Right forelimb (tissue), 1 donor: ENCODE data around the gene NKAIN4.

Experiments
- DNase-seq: peaks from one replicate; pipeline ENCODE4 v3.0.0-alpha.2; 2018

The NKAIN4 gene

DNA sequence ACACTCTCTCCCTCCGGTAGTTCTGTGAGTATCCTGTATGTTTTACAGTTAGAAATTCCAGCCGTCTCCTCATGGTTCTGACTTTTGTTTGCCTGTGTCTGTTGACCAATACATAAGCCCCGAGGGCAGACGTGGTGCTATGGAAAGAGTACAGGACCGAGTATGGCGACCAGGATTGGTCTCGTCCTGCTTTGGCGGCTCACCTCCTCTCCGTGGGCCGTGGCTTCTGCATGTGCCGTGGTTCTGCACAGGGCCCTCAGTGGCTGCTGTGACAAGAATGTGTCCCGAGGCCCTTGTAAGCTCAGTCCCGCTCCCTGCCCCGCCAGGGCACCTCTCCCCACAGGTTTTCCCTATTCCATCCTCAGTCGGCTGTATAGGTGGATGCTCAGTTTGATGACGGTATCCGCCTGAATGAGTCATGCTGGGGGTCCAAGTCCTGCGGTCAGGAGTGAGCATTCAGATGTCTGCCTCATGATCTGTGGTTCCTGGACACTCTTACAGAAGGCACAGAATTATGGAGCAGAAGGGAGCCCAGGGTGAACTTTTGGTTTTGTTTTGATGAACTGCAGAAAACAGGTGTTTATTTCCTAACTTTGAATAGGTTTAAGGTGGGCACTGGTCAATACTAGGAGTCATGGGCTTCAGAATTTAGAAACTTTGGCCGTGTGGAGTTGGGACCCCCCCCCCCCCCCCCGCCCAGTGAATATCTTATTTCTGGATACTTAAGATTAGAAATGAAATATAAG is 19.5 kb upstream of the NKAIN4 start:
- no peak for DNase-seq

DNA sequence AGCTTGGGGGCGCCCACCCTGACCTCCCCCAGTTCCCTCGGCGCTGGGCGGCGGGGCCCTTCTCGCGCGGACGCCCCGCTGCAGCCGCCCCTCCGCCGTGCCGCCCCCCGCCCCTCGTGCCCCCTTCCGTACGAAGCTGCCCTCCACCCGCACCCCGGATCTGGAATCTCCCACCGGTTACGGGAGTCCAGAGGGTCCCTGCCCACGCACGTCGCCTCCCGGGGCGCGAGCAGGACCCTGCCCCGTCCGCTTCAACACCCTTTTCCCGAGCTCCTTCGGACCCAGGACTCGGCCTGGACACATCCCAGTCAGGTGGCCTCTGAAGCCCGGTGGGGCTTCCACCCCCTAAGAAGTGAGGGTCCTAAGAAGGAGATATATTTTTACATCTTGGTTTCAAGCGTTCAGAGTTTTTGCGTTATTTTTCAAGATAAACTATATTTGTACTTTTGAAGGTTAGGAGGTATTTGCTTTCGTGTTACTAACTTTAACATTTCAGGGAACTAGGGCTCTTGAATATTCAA is 18.9 kb upstream of the NKAIN4 start:
- DNase-seq, result no peak

DNA sequence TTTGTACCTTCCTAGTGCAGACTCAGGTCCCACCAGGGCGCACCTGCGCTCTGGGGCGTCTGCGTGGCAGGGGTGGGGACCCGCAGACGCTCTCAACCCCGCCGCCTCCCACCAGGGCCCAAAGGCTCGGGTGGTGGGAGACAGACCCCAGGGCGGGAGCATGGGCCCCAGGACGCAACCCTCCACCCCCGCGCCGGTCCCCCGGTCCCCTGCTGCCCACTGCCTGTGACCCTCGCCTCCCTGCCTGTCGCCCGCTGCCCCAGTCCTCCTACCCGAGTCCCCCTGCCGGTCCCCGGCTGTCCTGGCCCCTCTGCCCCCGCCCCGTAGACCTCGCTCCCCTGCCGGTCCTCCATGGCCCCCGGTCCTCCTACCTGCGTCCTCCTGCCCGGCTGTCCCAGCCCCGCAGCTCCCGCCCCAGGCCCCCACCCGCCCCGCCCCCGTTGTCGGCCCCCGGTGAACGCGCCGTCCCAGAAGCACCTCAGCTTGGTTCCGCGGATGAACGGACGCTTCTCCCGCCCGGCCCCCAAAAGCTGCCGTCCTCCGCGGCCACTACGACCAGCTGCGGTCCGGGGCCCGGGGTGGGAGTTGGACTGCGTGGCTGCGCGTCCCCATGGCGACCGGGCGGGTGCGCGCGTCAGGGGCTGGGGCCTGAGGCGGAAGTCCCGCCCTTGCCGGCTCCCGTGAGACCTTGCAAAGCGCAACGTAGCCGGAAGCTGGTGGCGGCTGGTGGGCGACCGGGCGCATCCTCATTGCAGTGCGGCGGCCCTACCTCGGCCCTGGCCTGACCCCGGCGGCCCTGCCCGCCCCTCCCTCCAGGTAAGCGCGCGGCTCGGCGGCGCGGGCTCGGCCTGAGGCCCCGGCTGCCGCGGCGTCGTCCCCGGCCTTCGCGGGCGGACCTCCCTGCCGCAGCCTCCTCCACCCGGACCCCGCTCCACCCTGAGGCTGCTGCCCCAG is 18.1 kb upstream of the NKAIN4 start, which contains the start of gene ARFGAP1:
ARFGAP1 (plus strand) TSS at position 709 of the 954 bp plus-strand sequence. CDS start 2,768 bp downstream, outside the sequence.
- peak; percentile 96 for DNase-seq

DNA sequence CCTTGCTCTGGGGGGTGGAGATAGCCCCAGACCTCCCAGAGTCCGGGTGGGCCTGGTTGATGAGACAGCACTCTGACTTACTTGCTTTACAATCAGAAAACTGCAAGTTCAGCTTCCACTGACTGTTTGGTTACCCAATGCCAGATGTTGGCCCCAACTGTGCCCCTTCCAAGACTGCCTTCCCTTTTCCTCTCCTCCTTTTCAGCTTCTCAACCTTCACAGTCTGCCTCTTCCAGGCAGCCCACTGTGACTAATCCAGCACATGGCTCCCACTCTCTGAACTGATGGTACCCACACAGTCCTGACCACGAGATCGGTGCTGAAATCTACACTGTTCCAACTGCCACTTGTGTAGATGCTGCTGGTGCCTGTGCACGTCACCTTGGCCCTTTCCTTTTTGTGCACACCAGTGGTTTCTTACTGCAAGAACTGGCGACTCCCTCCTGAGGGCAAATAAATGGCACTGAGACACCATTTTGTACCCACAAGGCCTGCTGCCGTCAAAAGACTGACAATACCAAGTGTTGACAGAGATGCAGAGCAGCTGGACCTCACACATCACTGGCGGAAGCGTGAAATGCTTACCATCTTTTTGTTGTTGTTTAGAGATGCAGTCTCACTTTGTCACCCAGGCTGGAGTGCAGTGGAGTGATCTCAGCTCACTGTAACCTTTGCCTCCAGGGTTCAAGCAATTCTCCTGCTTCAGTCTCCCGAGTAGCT is 16.5 kb upstream of the NKAIN4 start:
- no peak for DNase-seq

DNA sequence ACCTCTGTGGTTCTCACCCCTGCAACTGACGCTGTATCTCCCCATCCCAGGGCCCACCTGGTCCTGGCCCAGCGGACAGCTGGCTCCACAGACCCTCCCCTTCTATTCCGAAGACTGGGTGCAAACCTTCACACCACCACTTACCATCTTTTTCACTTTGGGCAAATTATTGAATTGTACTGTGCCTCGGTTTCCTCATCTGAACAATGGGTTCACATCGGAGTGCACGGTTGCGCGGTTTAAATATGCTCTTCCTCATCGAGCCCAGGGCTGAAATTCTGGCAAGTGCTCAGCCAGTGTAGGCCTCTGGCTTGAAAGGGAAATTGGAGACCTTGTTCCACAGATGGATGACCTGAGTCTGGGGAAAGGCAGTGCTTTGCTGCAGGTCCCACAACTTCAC is 15.5 kb upstream of the NKAIN4 start:
- DNase-seq, result no peak

DNA sequence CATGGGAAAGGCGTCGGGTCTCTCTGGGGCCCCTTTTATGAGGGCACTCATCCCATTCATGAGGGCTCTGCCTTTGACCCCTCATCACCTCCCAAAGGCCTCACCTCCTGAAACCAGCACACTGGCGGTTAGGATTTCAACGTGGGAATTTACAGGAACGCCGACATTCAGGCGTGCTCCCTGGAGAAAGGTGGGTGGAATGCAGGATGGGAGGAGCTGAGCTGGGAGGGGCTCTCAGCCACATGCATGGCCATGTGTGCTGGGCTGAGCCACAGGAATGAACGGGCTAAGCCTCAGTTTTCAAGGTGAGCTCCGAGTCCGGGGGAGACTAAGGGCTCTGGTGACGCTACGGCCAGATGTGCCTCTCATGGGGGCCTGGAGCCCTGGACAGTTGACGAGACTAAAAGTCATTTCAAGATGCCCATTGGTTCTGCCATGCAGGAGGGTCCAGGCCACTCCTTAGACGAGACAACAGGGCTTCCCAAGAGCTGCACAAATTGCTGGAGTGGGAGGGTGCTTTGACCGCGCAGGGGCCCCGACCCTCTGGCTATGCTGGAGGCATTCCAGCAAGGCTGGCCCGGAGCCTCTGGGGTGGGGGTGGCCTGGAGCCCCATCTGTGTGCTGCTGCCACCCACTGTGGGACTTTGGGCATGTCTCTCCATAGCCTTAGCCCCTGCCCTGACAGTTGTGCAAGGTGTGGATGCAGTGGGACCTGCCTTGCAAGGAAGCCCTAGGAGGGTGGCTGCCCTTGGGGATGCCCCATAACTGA is 14.6 kb upstream of the NKAIN4 start:
- DNase-seq, result no peak

DNA sequence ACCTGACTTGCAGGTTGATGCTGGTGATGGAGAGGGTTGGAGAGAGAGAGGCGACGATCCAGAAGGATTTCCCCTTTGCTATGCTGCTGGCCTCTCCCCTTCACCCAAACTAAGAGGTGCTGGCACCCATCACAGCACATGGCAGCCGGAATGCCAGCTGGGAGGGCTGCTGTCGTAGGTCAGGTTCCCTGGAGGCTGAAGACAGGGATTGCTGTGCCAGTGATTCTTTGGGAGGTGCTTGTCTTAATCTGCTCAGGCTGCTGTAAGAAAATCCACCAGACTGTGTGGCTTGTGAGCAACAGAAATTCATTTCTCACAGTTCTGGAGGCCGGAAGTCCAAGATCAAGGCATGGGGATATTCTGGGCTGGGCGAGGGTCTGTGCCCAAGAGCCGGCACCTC is 14.0 kb upstream of the NKAIN4 start:
- DNase-seq, result no peak

DNA sequence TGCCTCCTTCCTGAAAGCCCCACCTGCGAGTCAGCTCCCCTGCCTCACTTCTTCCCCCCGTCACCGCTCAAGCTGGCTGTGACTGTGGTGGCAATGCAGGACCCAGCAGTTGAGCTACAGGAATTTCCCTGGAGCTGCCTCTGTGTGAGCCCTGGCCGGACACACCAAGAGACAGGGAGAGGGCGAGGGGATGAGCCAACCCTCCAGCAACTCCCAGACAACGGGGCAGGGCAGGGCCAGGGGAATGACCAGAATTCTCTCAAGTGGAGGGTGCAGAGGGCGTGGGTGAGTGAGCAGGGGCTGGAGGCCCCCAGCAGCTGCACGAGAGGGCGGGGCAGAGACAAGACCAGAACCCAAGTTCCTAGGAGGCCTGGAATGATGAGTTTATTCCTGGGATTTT is 13.4 kb upstream of the NKAIN4 start:
- DNase-seq, result no peak

DNA sequence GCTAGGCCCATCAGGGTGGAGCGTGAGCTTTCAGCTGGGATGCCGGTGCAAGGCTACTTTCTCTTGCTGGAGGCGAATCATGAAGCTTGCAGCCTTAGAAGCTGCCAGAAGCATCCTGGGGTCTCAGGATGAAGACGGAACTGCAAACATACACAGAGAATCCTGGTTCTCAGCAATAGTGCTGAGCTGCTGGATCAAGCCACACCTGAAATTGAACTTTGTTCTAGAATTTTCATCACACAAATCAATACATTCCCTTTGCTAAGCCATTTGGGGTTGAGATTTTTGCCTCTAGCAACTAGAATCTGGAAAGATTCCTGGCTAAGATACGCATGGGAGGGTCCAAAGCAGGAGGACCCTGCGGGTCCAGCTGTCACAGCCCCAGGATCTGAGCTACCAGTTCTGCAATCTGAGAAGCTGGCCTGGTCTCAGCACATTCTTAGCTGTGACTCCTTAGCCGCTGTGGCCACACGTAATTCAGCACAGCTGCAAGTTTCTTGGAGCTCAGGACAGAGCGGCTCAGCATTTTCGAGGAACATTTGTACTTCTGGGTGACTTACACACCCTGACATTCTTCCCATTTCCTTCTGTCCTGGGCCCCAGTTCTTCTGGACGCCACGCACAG is 11.7 kb upstream of the NKAIN4 start:
- DNase-seq, result no peak

DNA sequence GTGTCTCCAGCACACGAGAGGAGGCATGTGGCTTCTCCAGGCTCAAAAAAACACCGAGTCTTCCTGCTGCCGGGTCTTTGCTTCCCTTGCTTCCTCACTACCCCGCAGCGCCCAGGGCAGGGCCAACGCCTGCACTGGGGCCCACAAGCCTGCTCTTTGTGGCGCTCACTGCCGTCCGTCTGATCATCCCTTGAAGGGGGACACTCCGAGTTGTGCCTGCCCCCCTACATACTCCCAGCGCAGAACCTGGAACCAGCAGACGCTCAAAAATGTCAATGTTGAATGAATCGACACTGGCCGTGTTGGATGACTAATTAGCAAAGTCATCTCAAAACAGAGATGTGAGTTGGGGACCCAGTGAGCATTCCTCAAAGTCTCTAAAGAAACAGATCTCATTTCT is 10.3 kb upstream of the NKAIN4 start:
- no peak for DNase-seq

DNA sequence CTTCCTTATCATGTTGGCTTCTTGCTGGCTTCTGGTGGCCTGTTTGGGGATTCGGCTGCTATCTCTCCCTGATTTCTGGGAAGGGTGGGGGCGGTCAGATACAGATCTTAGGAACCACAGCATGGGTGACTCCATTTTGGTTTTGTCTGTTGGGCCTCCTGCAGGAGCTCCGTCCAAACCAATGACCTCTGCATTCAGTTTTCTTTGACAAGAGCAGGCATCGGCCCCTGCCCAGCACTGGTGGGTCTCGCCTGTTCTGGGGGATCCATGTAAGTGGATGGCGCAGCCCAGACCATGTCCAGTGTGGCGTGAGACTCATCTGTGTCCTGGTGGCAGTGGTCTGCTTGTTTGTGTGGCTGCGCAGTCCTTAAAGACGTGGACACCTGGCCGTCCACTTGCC is 9.7 kb upstream of the NKAIN4 start:
- no peak for DNase-seq

DNA sequence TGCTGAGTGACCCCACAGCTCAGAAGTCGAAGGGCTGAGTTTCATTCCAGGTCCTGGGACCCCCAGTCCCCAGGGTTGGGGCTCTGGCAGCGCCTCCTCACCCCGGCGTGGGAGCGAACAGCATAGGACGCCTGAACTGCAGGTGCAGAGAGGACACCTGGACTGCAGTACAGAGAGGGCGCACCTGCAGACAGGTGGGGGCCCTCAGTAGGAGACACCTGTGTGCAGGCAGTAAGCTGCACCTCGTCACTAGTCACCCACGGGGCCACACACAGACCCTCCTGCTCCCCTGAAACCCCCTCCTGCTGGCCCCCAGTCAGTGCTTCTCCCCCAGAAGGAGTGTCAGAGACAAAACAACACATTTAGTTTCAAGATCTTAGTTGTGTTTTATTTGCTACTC is 8.6 kb upstream of the NKAIN4 start:
- DNase-seq, result no peak

DNA sequence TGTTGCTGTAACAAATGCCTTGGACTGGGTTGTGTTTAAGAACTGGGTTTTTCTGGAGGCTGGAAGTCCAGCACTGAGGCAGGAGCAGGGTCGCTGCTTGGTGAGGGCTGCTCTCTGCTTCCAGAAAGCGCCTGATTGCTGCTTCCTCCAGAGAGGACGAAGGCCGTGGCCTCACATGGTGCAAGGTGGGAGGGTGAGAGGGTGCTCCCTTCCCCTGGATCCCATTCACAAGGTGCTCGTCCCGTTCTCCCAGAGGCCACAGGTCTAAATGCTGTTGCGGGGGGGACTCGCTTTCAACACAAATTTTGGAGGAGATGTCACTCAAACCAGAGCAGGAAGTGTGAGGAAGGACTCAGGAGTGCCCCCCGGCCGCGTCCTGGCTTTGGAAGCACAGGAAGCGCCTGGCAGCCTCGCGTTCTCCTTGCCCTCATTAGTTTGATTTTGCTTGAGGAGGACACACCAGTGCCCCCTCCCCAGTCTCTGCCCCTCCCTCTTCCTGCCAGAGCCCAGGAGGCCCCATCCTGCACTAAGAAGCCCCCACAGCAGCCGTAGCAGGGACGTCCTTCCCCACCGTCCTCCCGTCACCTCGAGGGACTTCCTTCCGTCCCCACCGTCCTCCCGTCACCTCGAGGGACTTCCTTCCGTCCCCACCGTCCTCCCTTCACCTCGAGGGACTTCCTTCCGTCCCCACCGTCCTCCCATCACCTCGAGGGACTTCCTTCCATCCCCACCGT is 7.7 kb upstream of the NKAIN4 start:
- no peak for DNase-seq

DNA sequence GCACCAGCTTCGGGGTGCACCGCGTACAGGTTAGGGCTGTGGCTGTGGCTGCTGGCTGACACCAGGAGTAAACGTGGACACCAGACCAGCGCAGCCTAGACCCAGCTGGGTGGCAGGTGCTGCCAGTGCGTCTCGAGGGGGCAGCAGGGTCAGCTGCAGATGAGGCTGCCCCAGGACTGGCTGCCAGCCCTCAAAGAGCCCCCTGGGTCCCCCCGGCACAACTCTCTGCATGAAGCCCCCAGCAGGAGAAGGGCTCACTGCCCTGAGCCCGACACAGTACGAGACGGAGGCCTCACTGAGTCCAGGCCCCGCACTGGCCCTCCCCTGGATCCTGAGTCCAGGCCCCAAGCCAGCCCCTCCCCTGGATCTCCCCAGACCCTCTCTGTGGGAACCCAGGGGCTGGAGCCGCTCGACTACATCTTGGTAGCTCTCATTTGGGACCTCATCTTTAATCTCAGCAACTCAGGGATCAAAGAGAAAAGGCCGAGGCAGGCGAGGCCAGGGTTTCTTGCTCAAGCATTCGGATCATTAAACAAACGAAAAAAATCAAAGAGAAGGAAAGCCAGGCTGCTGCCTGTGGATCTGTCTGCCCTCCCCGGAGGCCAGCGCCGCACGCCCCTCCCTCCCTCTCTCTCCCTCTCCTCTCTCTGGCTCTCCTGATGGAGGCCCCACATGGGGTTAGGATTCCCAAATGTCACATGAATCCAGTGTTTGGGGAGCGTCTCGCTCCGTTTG is 7.0 kb upstream of the NKAIN4 start:
- DNase-seq, result no peak

DNA sequence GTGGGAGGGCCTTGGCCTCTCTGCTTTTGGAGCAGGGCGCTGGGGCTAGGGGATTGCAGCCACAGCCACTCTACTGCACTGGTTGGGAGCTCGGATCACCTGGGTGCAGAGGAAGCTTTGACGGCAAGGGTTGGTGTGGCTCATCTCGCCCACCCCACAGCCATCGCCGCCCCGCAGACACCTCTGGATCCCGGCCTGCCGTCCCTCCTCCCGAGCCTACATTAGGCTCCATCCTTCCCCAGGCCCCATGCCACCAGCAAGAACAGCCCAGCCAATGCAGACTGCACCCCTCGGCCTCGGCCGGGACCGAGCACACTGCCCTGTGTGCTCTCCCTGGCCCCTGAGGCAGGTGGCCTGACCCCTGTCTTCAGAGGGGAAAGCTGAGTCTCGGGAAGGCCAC is 6.3 kb upstream of the NKAIN4 start:
- DNase-seq, result no peak

DNA sequence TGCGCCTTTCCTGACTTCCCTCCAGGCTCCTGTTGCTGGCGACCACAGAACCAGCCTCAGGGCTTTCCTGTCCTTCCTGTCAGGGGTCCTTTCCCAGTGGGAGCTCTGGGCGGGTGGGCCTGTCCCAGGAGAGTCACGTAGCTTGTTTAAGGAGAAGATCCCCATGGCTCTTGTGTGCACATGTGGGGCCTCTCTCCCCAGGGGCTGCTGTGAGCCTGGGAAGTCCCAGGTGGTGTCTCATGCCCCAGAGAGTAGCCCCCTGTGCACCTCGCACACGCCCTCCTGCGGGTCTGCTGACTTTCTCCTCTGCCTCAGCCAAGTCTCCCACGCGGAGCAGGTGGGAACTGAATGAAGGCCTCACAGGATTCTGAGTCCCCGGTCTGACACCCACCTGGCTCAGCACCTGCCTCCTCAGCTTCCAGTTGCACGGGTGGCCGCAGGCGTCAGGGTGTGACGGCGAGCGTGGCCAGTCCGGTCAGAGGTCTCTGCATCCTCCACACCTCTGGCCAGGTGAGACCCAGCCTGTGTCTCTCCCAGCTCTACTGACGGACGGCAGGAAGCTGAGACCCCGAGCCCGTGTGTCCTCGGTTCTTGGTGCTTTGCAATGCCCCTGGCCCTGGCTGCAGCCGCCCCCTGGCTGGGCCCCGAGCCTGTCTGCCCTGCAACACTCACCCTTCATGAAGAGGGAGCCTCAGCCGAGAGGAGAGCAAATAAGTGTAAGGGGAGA is 5.6 kb upstream of the NKAIN4 start:
- no peak for DNase-seq

DNA sequence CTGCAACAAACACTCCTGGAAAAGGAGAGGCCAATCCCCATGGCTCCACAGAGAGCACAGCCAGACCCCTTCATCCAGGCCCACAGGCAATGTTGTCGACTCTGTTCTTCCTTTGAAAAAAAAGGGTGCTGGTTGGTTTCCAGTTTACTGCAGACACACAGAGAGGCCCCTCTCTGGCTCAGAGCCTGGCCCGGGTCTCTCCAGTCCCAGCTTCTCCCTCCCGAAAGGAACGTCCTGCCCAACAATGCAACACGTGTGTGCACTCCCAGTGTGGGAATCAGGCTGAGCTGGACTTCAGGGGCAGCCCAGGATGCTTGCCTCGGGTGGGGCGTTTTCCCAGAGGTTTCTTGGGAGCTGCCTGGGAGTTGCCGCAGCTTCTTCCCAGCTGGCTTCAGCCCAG is 4.5 kb upstream of the NKAIN4 start:
- peak; percentile 75 for DNase-seq

DNA sequence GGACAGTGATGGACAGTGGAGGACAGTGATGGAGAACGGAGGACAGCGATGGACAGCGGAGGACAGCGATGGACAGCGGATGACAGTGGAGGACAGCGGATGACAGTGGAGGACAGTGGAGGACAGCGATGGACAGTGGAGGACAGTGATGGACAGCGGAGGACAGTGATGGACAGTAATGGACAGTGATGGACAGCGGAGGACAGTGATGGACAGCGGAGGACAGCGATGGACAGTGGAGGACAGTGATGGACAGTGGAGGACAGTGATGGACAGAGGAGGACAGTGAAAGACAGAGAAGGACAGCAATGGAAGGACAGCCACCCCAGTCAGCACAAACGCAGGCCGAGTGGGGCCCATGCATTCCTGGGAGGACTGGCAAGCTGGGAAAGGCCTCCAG is 3.4 kb upstream of the NKAIN4 start:
- no peak for DNase-seq

DNA sequence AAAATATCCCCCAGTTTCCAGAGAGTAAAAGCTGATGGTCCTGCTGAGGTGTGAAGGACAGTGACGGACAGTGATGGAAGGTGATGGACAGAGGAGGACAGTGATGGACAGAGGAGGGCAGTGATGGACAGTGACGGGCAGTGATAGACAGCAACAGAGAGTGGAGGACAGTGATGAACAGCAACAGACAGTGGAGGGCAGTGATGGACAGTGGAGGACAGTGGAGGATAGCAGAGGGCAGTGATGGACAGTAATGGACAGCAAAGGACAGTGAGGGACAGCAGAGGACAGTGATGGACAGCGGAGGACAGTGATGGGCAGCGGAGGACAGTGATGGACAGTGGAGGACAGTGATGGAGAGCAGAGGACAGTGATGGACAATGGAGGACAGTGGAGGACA is 2.7 kb upstream of the NKAIN4 start:
- no peak for DNase-seq
